T-helper 2 cell (primary cell): ENCODE measurements around the gene PHOX2A.
"Not testable (repeated sequence)": the region's sequence is repeated elsewhere in the genome, so short reads cannot be mapped to it uniquely, and the experiment has no call there.

Experiments used
- DNase-seq, 5 experiments: peaks; one replicate each; pipeline versions ENCODE4 v3.0.0 to v3.0.0-alpha.2; 2012 to 2022
- total RNA-seq, 2 donors: gene quantifications; one replicate each; lab custom pipeline; 2026; lab: John Stamatoyannopoulos, UW

Gene PHOX2A
- 0 reads per million in 2 donors for total RNA-seq

- no peak for DNase-seq
Measured at GRCh38 chr11:72244060-72244360, at the start of gene PHOX2A. Gene PHOX2A (minus strand): TSS chr11:72244176. CDS start chr11:72244004, 172 bp downstream.

GRCh38 chr11:72293391-72293790, 49.4 kb upstream of the PHOX2A start:
- DNase-seq, result no peak

- DNase-seq, result no peak
Measured at GRCh38 chr11:72292106-72292785, 48.3 kb upstream of the PHOX2A start.

- DNase-seq, result peak in 1 of 5 experiments; percentile 54
Measured at GRCh38 chr11:72290741-72291140, 46.8 kb upstream of the PHOX2A start.

GRCh38 chr11:72287293-72287692, 43.3 kb upstream of the PHOX2A start:
- DNase-seq, result no peak

- DNase-seq, result no peak
Measured at GRCh38 chr11:72283947-72284346, 40.0 kb upstream of the PHOX2A start.

- no peak for DNase-seq
Measured at GRCh38 chr11:72280726-72281315, 36.8 kb upstream of the PHOX2A start.

GRCh38 chr11:72280037-72280436, 36.1 kb upstream of the PHOX2A start:
- no peak for DNase-seq

- no peak for DNase-seq
Measured at GRCh38 chr11:72278905-72279304, 34.9 kb upstream of the PHOX2A start.

- DNase-seq, result no peak
Measured at GRCh38 chr11:72274435-72274834, 30.5 kb upstream of the PHOX2A start.

- no peak for DNase-seq
Measured at GRCh38 chr11:72271980-72272379, 28.0 kb upstream of the PHOX2A start.

GRCh38 chr11:72267956-72268617, 24.1 kb upstream of the PHOX2A start:
- DNase-seq, result no peak

GRCh38 chr11:72266960-72267359, 23.0 kb upstream of the PHOX2A start:
- not testable (repeated sequence) for DNase-seq

- DNase-seq, result no peak
Measured at GRCh38 chr11:72265951-72266350, 22.0 kb upstream of the PHOX2A start.

- no peak for DNase-seq
Measured at GRCh38 chr11:72263361-72263760, 19.4 kb upstream of the PHOX2A start.

- DNase-seq, result no peak
Measured at GRCh38 chr11:72260574-72260973, 16.6 kb upstream of the PHOX2A start.

- no peak for DNase-seq
Measured at GRCh38 chr11:72259490-72259889, 15.5 kb upstream of the PHOX2A start.

- DNase-seq, result no peak
Measured at GRCh38 chr11:72257570-72257969, 13.6 kb upstream of the PHOX2A start.

GRCh38 chr11:72254299-72254993, 10.5 kb upstream of the PHOX2A start:
- no peak for DNase-seq

- no peak for DNase-seq
Measured at GRCh38 chr11:72253392-72253791, 9.4 kb upstream of the PHOX2A start.

- no peak for DNase-seq
Measured at GRCh38 chr11:72251614-72252013, 7.6 kb upstream of the PHOX2A start.

- DNase-seq, result no peak
Measured at GRCh38 chr11:72250661-72251464, 6.9 kb upstream of the PHOX2A start.

GRCh38 chr11:72249961-72250360, 6.0 kb upstream of the PHOX2A start:
- no peak for DNase-seq
